SK-N-DZ (cell line): ENCODE data around the gene LDLRAP1.

Experiments used
- DNase-seq: peaks from one replicate; pipeline ENCODE4 v3.0.0-alpha.2; 2015; ENCODE audit warnings: low spot score

The LDLRAP1 gene

DNA sequence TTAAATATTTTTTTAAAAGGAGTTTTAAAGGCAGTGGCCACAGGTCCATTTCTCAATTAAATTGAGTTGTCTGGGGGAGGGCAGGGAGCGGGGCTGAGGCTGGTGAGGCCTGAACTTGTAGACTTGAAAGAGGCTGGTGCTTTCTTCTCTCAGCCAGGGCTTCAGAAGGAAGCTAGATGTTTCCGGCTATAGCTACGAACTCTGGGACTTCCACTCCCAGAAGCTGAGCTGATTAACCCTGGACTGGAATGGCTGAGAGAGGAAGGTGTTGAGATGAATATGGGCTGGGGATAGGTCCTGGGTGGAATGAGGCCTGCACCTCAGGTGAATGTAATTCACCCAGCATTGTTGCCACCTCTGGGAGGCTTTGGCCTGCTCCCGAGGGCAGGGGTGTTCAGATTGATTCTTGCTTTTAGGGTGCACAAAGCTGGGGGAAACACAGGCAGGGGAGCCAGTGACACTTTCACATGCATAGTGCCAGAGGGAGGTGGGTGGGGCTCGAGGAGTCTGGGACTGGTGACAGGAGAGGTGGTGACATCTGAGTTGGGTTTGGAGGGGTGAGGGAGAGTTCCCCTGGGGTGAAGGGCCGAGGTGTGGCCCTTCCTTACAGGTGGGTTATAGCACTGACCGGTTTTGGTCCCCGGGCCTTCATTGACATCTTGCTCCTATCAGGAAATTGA lies 18.2 kb downstream of the LDLRAP1 start:
- DNase-seq, result no peak

DNA sequence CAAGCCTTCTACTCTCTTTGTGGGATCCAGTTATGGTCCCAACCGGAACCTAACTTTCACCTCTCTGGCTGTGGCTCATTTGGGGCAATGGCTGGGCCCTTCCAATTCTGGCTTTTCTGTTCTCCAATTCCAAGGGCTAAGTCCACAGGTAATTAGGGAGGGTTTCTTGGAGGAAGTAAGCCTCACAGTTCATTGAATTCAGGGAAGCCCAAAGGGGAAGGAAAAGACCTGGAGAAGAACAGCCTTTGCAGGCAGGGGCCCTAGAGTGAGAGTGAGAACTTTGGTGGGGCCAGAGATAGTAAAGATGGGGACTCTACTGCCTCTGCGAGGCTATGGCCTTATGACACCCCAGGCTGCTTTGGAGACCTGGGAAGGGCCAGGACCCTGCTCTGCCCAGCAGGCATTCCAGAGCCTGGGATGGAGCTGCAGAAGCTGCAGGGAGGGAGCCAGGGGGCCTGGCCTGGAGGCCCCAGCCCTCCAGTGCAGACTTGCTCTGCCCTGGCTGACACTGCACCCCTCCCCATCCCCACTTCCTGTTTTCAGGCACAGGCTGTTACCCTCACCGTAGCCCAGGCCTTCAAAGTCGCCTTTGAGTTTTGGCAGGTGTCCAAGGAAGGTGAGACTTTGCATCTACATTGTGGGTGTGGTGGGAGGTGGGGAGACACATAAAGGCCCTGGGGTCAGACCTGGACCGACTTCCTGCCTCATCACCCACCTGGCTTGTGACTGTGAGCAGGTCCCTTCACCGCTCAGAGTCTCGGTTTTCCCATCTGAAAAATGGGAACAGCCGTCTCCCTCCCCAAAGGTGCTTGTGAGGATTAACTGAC lies 18.9 kb downstream of the LDLRAP1 start:
- DNase-seq, result no peak

DNA sequence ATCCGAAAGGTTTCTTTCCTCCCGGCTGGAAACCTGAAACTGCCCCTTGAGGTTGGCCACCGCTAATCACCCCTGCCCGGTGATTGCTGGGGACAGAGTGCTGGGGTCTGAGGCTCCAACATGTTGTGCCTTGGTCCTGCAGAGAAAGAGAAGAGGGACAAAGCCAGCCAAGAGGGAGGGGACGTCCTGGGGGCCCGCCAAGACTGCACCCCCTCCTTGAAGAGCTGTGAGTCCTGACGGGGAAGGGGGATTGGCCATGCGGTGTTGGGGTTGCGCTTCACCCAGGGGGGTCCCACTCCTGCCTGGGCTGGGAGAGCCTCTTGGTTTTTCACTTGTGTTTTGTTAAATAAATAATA lies 19.5 kb downstream of the LDLRAP1 start:
- no peak for DNase-seq

DNA sequence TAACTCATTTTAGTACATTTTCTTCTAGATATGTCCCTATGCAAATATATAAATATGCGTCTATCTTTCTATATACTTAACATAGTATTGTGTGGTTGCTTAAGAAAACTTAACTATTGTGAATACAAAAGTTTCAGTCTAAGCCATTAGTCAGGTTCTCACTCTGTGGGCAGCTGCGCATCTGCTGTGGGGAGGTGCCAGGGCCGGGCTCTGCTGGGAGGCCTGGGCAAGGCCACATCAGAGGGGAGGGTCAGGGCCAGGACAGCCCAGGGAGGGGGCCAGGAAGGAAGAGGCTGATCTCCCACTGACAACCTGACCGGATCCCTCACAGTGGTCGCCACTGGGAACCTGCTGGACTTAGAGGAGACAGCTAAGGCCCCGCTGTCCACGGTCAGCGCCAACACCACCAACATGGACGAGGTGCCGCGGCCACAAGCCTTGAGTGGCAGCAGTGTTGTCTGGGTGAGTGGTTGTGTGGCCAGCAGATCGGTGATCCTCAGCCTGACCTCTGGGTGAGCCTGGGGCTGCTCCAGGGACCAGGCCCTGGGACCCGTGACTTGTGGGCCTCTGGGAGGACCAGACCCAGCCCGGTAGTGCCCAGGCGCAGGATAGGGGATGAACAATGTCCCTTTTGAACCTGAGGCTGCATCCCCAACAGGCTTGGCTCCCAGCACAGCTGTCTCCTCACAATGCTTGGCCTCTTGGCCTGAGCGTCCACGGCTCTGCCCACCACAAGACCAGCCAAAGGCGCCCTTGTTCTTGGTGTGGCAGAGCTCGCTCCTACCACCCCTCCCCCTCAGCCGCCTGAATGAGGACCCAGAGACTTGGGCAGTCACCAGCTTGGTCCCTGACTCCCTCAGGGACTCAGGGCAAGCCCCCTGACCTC lies 20.2 kb downstream of the LDLRAP1 start:
- DNase-seq, result no peak

DNA sequence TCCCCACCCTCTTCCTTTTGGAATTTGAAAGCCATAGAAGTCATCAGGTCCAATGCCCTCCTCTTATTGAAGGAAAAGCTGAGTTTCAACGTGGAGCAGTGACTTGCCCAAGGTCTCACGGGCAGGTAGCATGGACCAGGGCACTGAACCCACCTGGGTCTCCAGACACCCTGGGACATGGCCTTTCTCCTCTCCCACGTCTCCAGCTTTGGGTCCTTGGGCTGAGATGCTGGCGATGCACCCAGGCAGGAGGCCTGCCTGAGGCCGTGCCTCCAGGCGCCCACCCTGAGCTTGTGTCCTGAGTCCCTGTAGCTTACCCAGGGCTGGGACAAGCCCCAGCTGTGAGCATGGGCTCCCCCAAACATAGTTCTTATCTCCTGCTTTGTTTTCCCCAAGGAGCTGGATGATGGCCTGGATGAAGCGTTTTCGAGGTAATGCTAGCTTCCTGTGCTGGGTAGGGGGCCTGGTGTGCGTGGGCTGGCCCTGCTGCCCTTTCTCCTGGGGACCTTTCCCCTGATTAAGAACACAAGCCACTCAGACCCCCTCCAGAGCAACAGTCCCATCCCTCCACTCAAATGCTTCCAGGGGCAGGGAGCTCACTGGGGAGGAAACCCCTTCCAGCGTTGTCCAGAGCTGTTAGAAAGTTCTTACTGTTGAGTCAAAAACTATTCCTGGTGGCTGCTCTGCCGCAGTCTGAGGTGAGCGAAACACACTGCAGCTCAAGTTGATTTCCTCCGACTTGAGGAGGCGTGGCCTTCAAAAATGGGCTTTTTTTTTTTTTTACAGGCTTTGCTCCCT lies 21.6 kb downstream of the LDLRAP1 start:
- no peak for DNase-seq

DNA sequence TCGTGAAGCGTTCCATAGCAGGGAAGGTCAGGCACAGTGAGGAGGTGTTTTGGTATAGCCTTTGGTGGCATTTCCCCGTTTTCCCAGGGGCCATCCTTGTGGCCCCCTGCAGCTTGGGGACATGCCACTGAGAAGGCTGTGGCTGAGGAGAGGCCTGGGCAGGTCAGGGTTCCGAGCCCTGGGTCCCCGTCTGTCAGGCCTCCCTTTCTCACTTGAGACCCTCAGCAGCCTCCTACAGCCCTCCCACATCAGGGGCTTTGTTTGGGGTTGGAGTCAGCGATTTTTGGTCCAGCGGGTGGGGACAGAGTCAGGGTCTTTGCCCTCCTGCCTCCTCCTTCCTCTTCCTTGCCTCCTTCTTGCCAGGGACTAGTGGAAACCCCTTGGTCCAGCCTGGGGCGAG lies 22.2 kb downstream of the LDLRAP1 start:
- DNase-seq, result no peak

DNA sequence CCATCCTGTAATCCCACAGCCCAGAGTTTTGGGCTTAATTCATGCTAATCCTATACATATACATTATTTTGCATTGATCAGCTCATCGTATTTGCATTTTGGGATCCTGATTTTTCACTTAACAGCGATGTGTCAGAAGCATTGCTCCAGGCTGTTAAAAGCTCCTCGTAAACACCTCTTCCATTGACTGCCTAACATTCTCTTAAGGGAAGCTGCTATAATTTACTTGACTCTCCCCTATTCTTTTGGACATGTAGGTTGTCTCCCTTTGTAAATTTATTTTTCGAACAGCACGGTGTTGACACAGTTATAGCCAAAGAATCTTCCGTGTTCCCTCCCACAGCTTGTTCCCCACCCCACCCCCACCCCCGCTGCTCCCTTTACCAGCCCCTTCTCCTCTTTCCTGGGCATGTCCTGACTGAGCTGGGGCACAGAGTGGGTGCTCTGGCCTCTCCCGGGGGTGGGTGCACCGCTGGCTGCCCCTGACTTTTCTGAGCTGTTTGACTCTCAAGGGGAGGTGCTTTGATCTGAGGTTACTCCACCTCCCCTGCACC lies 22.8 kb downstream of the LDLRAP1 start:
- DNase-seq, result no peak

DNA sequence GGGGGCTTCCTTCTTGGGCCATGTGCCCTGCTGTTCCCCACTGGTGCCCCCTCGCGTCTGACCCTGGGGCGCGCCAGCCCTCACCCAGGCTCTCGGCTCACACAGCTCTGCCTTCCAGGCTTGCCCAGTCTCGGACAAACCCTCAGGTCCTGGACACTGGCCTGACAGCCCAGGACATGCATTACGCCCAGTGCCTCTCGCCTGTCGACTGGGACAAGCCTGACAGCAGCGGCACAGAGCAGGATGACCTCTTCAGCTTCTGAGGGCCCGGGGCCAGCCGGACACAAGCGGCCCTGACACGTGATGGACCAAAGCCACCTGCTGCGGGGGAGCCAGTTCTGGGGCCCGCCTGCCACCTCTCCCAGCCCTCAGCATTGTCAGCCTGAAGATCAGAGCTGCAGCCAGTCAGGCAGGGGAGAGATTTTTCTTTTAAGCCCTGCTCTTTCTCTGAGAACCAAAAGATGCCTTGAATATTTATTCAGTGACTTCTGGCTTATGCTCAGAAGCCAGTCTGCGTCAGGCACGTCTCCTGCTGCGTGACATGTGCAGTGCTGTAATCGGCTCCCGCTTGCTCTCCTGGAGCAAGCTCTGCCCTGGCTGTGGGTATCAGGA lies 23.4 kb downstream of the LDLRAP1 start:
- peak; percentile 32 for DNase-seq

DNA sequence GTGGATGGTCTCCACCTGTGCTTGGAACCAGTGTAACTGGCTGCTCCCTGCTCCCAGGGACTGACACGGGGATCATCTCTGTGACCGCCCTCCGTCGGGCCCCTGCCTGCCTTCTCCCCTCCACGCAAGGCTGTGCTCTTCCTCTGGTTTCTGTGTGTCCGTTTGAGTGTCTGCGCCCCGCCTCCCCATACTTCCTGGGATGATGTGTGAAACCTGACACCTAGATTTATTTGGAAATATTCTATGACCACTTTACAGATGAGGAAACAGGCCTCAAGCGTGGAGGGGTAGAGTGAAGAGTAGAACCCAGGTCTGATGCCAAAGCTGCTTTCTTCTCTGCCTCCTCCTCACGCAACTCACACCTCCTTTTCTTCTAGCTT lies 24.3 kb downstream of the LDLRAP1 start:
- DNase-seq, result no peak

DNA sequence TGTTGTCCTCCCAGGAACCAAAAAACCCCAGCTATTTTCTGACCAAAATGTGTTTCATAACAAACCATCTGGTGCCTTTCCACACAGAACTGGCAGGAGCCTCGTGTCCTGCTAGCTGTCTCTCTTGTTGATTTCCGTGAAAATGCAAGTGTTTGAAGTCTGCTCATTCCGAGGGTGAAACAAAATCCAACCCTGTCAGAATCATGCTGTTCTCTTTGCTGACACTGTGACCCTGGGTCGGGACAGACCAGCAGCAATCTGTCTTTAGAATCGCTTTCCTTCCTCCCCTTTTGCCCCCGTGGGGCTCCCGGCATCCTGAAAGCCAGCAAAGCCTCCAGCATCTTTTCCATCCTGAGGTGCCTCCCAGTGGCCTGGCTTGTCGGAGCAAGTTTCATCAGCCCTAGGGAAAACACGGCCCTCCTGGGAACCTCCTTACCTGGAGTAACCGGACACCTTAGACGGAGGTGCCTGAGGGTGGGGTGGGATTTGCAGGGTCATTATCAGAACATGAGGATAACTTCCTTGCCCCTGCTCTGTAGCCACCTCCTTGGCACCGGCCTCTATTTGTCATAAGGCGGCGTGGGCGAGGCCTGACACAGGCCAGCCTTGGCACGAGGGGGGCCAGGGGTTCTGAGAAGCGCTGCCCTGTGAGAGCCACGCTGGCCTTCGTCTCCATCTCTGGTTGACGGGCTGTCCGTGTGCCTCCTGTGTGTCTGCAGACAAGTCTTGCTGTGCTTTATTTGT lies 24.9 kb downstream of the LDLRAP1 start:
- DNase-seq, result no peak

DNA sequence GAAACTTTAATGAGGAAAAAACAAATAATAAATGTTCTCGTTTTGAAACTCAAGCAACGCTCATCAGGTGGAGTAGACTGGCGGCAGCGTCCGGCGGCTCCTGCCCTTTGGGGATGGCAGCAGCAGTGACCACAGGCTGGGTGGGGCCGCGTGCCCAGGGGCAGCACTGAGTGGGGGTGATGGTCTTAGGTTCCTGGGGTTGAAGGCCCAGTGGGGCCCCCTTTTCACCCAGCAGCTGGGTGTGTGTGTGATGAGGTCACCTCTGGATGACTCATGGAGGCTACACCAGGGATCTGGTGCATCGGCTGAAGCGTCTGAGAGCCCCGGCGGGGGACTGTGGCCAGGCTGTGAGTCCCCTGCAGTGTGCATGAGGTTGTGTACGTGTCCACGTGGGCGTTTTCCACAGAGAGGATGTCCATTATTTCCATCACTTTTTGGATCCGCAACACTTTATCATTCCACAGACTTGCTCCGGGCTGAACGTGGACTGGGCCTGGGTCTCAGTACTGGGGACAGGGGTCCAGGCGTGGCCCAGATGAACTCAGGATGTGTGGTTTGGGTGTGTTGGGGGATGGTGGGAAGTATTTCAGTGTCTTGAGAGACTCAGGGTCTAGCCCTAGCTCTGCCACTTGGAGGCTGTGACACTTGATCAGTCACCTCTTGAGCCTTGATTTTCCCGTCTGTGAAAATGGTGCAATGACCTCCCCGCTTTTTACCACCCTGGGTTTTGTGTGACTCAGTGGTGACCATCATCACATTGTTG lies 25.6 kb downstream of the LDLRAP1 start:
- DNase-seq, result no peak

DNA sequence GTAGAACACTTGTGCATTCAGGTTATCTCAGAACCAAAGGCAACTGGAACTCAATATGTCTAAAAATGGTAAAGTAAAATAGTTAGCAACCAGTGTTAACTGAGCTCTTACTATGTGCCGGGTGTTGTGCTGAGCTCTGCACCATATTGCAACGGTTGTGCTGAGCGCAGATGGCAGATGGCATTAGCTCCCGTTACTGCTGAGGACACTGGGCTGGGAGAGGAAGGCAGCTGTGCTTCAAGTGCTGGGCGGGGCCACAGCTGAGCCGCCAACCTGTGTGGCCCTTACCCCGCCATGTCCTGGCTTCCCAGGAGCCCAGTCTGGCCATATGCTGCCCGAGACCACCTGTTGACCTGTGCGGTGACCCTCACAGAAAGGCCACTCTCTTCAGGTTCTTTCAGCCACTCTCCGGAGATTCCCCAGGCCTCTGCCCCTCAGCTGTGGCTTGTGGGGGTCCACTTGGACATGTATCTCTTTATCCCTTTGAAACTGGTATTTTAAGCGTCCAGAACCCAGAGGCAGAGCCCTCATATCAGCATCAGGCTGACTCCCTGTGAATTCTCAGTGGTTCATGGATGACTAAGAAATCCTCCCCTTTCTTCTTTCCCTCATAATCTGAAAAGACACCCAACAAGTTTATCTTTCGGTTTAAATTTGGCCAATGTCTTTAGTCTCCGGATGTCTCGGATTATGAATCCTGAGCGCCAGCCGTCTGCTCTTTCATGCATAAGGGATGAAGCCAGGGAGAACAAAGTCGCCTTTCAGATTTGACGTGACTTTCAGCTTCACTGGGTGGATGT lies 26.4 kb downstream of the LDLRAP1 start:
- no peak for DNase-seq

DNA sequence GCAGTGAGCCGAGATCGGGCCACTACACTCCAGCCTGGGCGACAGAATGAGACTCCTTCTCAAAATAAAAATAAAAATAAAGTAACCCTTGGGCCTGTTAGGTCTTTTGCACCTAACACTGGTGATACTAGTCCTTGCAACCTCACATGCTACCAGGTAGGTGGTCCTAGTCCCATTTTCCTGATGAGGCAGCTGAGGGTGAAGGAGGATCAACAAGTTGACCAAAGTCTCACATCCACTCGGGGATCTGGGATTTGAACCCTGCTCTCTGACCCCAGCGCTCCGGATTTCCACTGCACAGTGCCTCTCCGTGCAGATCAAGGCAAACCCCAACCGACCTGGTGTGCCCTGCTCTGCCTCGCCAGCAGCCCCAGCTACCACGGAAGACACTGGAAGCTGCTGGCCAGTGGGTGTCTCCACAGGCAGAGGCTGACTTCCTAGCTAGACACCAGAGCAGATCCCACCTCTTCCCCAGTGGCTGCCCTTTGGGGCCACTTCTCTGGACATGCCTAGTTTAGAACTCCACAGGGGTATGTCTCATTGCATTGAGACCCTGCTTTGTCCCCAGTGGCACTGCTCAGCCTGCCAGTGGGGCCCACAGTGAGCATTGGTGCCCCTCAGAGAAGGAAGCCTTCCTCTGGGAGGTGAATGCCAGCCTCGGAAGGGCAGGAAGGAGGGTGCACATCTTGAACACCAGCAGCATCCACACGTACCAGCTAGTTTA lies 27.6 kb downstream of the LDLRAP1 start:
- no peak for DNase-seq

DNA sequence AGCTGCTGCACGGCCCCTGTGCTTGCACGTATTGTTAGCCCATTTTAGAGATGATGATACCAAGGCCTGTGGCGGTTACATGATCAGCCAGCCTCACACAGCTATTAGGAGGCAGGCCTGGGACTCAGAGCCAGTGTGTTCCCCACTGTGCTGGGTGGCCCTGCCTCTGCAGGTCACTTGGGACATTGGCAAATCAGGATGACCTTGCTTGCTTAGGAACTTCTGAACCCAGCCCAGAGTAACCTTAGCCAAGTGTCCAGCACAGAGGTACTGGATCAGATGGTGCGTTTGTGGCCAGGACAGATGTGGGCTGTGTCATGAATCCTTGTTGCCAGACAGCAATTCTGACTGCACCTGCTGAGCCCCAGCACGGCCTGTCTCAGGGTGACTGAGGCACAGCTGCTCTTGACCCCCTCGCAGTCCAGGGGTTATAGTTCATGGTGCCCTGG lies 28.1 kb downstream of the LDLRAP1 start:
- DNase-seq, result no peak

DNA sequence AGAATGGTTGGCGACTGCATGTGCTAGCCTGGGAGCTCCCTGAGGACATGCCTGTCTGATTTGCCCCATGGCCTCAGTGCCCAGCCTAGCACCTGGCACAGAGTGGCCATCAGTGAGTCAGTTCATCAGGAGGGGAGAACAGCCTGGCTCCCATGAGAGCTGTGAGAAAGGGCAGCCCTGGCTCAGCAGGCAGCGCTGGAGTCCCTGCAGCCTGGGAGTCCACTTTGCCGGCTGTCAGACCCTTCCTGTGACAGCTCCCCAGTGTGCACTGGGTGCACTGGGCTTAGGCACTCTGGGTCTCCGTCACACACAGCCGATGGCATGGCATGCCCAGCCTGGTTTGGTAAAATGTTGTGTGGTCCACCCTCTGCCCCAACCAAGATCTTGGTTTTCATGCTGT lies 28.7 kb downstream of the LDLRAP1 start:
- no peak for DNase-seq

DNA sequence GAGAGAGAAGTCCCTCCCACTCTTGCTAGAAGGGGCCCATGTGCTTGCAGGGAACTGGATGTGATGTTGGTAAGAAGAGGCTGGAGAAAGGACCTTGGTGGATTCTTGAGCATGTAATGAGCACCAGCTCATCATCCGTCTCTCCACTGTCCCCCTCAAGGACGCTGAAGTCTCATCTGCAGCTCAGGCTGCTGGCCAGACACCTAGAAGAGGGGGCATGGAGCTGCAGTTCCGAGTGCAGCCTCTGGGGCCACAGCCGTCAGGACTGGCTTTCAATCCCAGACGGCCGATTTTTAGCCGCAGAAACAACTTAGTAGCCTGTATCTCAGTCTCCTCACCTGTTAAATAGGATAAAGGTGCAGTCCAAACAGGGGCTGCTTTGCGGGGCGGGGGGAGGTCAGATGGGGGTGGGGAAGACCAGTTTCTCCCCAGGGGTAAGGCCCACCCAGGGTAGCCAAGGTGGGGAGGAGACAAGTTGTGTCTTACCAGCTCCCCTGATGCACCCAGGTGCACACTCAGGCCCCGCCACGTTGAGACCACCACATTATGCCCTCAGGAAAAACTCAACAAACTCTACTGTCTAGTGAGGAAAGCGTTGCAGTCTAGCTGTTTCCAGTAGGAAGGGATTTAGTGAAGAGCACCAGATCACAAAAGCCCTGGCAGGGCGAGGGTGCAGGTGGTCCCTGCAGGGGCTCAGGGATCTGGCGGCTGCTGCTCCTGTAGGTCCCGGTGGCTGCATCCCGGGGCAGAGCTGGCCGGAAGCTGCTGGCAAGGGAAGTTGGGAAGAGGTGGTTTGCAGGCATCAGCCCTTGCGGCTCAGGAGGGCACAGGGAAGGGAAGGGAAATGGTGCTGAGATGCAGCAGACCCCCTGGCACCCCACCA lies 29.5 kb downstream of the LDLRAP1 start:
- DNase-seq, result peak; percentile 53

DNA sequence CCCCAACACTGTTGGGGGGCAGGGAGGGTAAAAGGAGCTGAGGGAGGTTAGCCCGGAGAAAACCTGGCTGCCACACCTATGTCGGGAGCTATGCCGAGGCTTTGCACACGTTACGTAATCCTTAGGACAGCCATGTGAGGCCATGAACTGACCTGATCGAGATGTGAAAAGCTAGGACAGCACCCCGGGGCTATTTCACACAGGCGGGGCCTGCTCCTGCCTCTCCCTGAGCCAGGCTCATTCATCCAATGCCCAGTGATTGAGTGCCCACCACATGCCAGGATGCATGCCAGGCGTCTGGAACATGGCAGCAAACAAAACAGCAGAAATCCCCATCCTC lies 30.2 kb downstream of the LDLRAP1 start:
- DNase-seq, result no peak
